SK-N-SH (cell line): ENCODE measurements around the gene TAF5L.

ENCODE experiments used
- RXRA ChIP-seq: IDR thresholded peaks from 2 replicates; pipeline ENCODE4 v1.4.0; 2012; ENCODE audit warnings: low read depth, mild to moderate bottlenecking, borderline replicate concordance
- USF1 ChIP-seq: IDR thresholded peaks from 2 replicates; pipeline ENCODE4 v1.4.0; 2012; ENCODE audit warnings: low read depth, borderline replicate concordance

DNA sequence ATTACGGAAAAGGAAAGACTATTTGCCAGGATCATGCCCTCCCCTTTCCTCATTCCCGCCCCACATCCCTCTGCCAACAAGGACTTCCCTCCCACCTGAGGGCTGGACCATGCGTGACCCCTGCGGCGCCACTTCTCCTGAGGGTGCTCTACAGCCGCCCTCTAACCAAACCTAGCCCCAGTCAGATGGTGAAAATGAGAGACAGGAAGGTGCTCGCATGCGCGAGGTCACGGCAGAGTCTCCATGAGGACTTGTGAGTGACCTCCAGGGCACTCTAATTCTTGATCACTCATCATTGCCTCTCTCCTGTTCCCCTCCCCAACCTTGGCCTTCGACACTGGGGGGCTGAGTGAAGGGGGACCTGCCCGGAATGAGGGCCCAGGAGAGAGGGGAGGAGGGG lies 32.1 kb downstream of the TAF5L start:
- TF ChIP-seq RXRA (no peak), USF1 (no peak)
